ENCODE results near the gene SLC51B. TPM values are rescaled to one million over a fixed set of nuclear protein-coding genes. Genes with fewer than 3 reads are reported as not detected.
"Not testable (repeated sequence)": the region's sequence is repeated elsewhere in the genome, so short reads cannot be mapped to it uniquely, and the experiment has no call there.

Gene SLC51B
- polyA plus RNA-seq, 3 donors from 2014 or later: not detected

GRCh38 chr15:65086680-65087111 is 41.5 kb downstream of the SLC51B start:
- Mint-ChIP-seq H3K9me3 (no peaks in the 10 kb centered on the region), H3K36me3 (no peaks in the 10 kb centered on the region), H3K4me3 (no peak overlapping the region), H3K4me1 (peaks cover 3 to 8% of the 10 kb centered on the region in 2 donors), H3K27ac (no peak overlapping the region), H3K27me3 (ENCODE audit: low read depth in 3 of 3) (peaks cover 7 to 14% (median 7%) of the 10 kb centered on the region in 3 donors)
- no peak for DNase-seq

GRCh38 chr15:65087411-65087810 is 42.2 kb downstream of the SLC51B start:
- H3K4me1 Mint-ChIP-seq: peaks cover 3 to 6% of the 10 kb centered on the region in 2 donors
- peaks cover 4 to 10% (median 7%) of the 10 kb centered on the region in 3 donors for H3K27me3 Mint-ChIP-seq (ENCODE audit: low read depth in 3 of 3)
- no peak for DNase-seq
- H3K9me3 Mint-ChIP-seq: no peaks in the 10 kb centered on the region
- H3K27ac Mint-ChIP-seq: no peak overlapping the region
- H3K4me3 Mint-ChIP-seq: no peak overlapping the region
- H3K36me3 Mint-ChIP-seq: no peaks in the 10 kb centered on the region

GRCh38 chr15:65087873-65088642 is 42.9 kb downstream of the SLC51B start:
- no peaks in the 10 kb centered on the region for H3K36me3 Mint-ChIP-seq
- H3K4me3 Mint-ChIP-seq: no peak overlapping the region
- peaks cover under 1 to 7% (median 3%) of the 10 kb centered on the region in 3 donors for H3K27me3 Mint-ChIP-seq (ENCODE audit: low read depth in 3 of 3)
- no peak overlapping the region for H3K27ac Mint-ChIP-seq
- no peaks in the 10 kb centered on the region for H3K4me1 Mint-ChIP-seq
- no peak for DNase-seq
- no peaks in the 10 kb centered on the region for H3K9me3 Mint-ChIP-seq

GRCh38 chr15:65088643-65089021 is 43.4 kb downstream of the SLC51B start:
- Mint-ChIP-seq H3K9me3 (no peaks in the 10 kb centered on the region), H3K27ac (no peak overlapping the region), H3K36me3 (no peaks in the 10 kb centered on the region), H3K27me3 (ENCODE audit: low read depth in 3 of 3) (peaks cover 0 to 7% (median 3%) of the 10 kb centered on the region in 3 donors), H3K4me1 (no peaks in the 10 kb centered on the region), H3K4me3 (no peak overlapping the region)
- no peak for DNase-seq

GRCh38 chr15:65089206-65089824 is 44.1 kb downstream of the SLC51B start:
- Mint-ChIP-seq H3K27ac (peak overlapping the region in 1 of 6 donors; percentile 29), H3K9me3 (no peaks in the 10 kb centered on the region), H3K4me1 (no peaks in the 10 kb centered on the region), H3K36me3 (no peaks in the 10 kb centered on the region), H3K27me3 (ENCODE audit: low read depth in 3 of 3) (peaks cover 0 to 3% (median 0%) of the 10 kb centered on the region in 3 donors), H3K4me3 (no peak overlapping the region)
- no peak for DNase-seq

GRCh38 chr15:65091946-65092770 is 47.0 kb downstream of the SLC51B start:
- Mint-ChIP-seq H3K9me3 (no peaks in the 10 kb centered on the region), H3K27ac (no peak overlapping the region), H3K4me1 (no peaks in the 10 kb centered on the region), H3K27me3 (ENCODE audit: low read depth in 3 of 3) (peaks cover 0 to 2% (median 0%) of the 10 kb centered on the region in 3 donors), H3K36me3 (no peaks in the 10 kb centered on the region), H3K4me3 (no peak overlapping the region)
- DNase-seq: no peak

GRCh38 chr15:65092911-65093792 is 48.0 kb downstream of the SLC51B start:
- H3K4me3 Mint-ChIP-seq: no peak overlapping the region
- H3K9me3 Mint-ChIP-seq: no peaks in the 10 kb centered on the region
- DNase-seq: no peak
- peaks cover 0 to 2% (median 0%) of the 10 kb centered on the region in 3 donors for H3K27me3 Mint-ChIP-seq (ENCODE audit: low read depth in 3 of 3)
- peaks cover 0 to 3% (median 3%) of the 10 kb centered on the region in 3 donors for H3K36me3 Mint-ChIP-seq
- no peaks in the 10 kb centered on the region for H3K4me1 Mint-ChIP-seq
- no peak overlapping the region for H3K27ac Mint-ChIP-seq

- not testable (repeated sequence) for H3K36me3 Mint-ChIP-seq; H3K4me3 Mint-ChIP-seq; H3K27me3 Mint-ChIP-seq (ENCODE audit: low read depth in 3 of 3); DNase-seq; H3K4me1 Mint-ChIP-seq; H3K9me3 Mint-ChIP-seq; H3K27ac Mint-ChIP-seq
Measured at GRCh38 chr15:65093793-65094170, 48.6 kb downstream of the SLC51B start.

GRCh38 chr15:65094294-65094995 is 49.3 kb downstream of the SLC51B start:
- no peak for DNase-seq
- peaks cover 4 to 13% (median 12%) of the 10 kb centered on the region in 3 donors for H3K36me3 Mint-ChIP-seq
- H3K27me3 Mint-ChIP-seq (ENCODE audit: low read depth in 3 of 3): no peaks in the 10 kb centered on the region
- no peak overlapping the region for H3K4me3 Mint-ChIP-seq
- H3K4me1 Mint-ChIP-seq: no peaks in the 10 kb centered on the region
- H3K27ac Mint-ChIP-seq: no peak overlapping the region
- H3K9me3 Mint-ChIP-seq: no peaks in the 10 kb centered on the region

GRCh38 chr15:65095011-65095746 is 50.0 kb downstream of the SLC51B start:
- H3K27ac Mint-ChIP-seq: no peak overlapping the region
- H3K4me1 Mint-ChIP-seq: no peaks in the 10 kb centered on the region

GRCh38 chr15:65095747-65096104 is 50.5 kb downstream of the SLC51B start:
- Mint-ChIP-seq H3K4me1 (no peaks in the 10 kb centered on the region), H3K27ac (no peak overlapping the region), H3K36me3 (peaks cover 4 to 16% (median 13%) of the 10 kb centered on the region in 3 donors), H3K27me3 (ENCODE audit: low read depth in 3 of 3) (no peaks in the 10 kb centered on the region), H3K9me3 (no peaks in the 10 kb centered on the region), H3K4me3 (no peak overlapping the region)
- no peak for DNase-seq

More at GRCh38 chr15:65095011-65095746, 50.0 kb downstream of the SLC51B start:
- Mint-ChIP-seq H3K9me3 (no peaks in the 10 kb centered on the region), H3K4me3 (no peak overlapping the region), H3K36me3 (peaks cover 4 to 13% (median 12%) of the 10 kb centered on the region in 3 donors), H3K27me3 (ENCODE audit: low read depth in 3 of 3) (no peaks in the 10 kb centered on the region)
- no peak for DNase-seq

Data from immature natural killer cell (primary cell).